ENCODE results near the gene INPP5F.
"Not testable (repeated sequence)": the region's sequence is repeated elsewhere in the genome, so short reads cannot be mapped to it uniquely, and the experiment has no call there.

The INPP5F gene

DNA sequence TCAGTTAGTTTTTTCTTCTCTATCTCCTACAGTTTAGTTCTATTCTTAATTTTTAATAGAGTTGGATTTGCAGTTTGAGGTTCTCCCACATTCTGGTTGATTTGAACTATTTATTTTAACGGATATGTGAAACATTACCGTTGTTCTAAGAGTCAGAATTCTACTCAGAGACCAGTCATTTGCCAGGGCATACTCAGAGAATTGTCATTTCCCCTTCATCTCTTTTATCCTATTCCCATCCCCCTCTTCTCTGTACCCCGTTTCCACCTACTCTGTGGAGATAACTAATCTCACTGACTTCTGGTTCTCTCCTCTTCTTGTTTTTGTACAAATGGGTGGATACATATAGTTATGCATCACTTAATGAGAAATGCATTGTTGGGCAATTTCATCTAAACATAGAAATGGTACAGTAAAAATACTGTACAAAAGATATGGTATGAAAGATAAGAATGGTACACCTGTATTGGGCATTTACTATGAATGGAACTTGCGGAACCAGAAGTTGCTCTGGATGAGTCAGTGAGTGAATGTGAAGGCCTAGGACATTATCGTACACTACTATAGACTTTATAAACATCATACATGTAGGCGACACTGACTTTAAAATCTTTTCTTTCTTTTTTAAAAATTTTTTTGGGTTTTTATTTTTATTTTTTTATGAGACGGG, 53.1 kb downstream of the INPP5F start:
- no peak for DNase-seq

DNA sequence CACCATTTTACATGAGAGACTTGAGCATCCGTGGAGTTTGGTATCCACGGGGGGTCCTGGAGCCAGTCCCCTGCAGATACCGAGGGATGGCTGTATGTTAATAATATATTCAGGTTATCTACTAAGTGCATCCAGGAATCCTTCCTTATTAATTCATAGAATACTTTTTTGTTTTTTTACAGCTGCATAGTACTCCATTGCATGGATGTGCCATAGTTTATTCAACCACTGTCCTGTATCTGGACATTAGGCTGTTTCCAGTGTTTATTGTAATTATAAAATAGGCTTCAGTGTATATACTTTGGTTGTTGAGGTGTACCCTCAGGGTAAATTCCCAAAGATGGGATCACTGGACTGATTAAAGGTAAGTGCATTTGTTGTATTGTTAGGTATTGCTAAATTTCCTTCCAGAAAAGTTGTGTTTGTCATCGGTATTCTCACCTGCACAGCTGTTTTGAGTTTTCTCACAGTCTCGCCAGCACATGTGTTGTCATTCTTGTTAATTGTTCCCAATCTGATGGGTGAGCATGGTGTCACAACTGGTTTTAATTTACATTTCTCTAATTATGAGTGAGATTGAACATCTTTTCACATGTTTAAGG, 55.1 kb downstream of the INPP5F start:
- DNase-seq: no peak

GRCh38 chr10:119781498-119781897, 55.6 kb downstream of the INPP5F start:
- no peak for DNase-seq

DNA sequence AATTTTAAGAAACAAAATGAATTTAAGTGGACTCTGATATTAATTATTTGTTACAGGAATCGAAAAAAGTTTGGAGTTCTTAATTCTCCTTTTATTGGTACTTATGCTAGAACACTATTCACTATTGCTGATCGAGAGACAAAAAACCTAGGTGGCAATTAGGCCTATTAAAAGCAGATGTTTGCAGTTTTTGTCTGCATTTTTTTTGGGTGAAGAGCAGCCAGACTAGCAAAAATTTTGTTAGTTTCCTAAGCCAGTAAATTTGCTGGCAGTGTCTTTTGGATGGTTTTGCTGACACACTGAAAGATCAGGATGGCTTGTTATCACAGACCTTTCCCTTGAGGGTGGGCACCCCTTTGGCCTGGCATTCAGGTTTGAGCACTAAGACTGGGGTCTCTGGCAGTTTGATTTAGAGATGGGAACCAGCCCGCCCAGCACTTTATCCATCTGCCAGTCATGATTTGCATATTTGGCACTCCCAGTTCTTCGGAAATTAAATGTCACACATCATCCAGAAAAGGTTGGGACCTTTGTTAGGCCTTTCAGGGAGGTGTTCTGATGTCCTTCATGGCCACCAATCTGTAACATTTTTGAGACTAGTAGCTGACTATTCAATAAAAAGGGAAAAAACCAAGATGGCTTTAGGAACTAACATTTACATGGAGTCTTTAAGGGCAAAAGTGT, 57.3 kb downstream of the INPP5F start:
- peak; percentile 25 for DNase-seq

GRCh38 chr10:119783665-119784027, 57.8 kb downstream of the INPP5F start:
- no peak for DNase-seq

DNA sequence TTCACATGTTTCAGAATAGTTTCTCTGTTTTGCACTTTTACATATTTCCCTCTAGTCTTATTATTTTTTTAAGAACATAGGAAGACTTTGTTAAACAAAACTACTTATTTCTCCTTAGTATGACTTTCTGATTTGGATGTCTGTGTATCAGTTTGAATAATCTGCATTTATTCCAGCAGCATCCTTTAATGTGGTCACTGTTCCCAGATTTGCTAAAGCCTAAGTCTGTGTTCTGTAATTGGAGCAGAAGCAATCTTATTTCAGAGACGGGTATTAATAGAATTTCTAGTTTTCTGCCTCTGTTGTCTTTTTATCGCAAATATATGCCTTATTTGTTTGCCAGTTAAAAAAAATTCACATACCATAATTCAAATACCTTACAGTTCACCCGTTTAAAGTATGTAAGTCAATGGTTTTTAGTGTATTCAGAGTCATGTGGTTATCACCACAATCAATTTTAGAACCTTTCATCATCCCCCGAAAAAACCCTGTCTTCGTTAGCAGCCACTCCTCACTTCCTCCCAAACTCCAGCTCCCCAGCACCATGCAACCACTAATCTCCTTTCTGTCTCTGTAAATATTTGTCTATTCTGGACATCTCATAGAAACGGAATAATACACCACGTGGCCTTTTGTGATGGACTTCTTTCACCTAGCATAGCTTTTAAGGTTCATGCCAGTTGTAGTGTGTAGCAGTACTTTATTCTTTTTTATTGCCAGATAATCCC, 58.7 kb downstream of the INPP5F start:
- peak; percentile 93 for DNase-seq

- DNase-seq: peak; percentile 97
Observed at GRCh38 chr10:119786117-119786769, 60.4 kb downstream of the INPP5F start.

DNA sequence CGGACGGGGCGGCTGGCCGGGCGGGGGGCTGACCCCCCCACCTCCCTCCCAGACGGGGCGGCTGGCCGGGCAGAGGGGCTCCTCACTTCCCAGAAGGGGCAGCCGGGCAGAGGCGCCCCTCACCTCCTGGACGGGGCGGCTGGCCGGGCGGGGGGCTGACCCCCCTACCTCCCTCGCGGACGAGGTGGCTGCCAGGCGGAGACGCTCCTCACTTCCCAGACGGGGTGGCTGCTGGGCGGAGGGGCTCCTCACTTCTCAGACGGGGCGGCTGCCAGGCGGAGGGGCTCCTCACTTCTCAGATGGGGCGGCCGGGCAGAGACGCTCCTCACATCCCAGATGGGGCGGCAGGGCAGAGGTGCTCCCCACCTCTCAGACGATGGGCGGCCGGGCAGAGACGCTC, 69.3 kb downstream of the INPP5F start:
- not testable (repeated sequence) for DNase-seq

DNA sequence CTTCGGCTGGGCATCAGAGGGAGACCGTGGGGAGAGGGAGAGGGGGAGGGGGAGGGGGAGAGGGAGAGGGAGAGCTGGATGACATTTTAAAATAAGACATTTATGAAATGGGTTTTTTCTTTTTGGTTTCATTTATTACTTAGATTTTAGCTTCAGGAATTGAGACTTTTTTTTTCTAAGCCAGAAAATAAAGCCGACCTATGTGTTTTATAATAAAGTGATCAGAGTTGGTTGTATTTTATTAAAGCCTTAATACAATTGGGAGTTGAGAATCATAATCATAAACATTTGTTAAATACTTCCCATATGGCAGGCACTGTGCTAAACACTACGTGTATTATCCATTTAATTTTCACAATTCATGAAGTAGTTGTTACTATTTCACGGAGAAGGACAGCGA, 70.2 kb downstream of the INPP5F start:
- DNase-seq: no peak

- no peak for DNase-seq
Observed at GRCh38 chr10:119801176-119801575, 75.3 kb downstream of the INPP5F start.

DNA sequence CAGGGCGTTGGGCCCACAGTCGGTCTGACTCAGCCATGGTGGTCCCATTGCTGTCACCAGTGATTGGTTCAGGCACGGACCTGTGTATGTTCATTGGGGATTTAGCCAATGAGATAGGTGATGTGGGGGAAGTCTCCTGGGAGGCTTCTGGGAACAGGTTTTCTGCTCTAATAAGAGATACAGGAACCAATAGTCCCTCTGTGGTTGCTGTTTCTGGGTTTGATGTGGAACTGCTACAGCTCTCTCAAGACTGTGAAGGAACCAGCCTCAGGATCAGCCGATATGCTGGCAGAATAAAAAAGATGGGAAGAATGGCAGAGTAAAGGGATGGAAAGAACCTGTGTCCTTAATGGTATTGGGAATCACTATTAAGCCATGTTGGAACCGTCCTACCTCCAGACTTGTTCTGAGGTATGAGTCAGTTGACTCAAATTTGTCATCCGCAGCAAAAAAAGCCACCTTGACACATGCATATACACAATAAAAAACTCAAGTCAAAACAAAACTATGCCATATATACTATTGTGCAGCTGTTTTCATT, 76.2 kb downstream of the INPP5F start:
- DNase-seq: no peak

GRCh38 chr10:119803264-119803663, 77.4 kb downstream of the INPP5F start:
- DNase-seq: no peak

DNA sequence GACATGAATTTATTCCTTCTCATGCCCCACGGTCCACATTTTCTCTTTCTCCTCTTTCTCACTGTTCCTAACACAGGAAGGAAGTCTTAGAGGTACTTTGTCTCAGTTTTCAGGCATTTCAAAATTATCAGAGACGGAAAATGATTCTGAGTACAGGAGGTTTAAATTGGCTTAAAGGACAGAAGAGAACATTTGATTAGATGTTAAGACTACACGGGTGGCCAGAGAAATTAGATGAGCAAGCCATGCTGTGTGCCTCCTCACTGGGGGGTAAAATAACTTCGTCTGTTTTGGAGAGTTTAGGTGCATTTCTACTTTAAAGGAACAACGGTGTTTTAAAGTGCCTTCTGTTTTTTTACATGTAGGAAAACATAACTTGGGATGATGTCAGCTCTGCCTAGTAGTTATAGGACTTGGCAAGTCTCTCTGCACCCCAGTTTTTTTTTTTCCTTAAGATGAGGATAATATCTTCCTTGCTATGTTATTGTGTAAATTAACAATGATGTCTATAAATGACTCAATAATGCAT, 79.9 kb downstream of the INPP5F start:
- DNase-seq: no peak

GRCh38 chr10:119806334-119807130, 80.7 kb downstream of the INPP5F start:
- no peak for DNase-seq

DNA sequence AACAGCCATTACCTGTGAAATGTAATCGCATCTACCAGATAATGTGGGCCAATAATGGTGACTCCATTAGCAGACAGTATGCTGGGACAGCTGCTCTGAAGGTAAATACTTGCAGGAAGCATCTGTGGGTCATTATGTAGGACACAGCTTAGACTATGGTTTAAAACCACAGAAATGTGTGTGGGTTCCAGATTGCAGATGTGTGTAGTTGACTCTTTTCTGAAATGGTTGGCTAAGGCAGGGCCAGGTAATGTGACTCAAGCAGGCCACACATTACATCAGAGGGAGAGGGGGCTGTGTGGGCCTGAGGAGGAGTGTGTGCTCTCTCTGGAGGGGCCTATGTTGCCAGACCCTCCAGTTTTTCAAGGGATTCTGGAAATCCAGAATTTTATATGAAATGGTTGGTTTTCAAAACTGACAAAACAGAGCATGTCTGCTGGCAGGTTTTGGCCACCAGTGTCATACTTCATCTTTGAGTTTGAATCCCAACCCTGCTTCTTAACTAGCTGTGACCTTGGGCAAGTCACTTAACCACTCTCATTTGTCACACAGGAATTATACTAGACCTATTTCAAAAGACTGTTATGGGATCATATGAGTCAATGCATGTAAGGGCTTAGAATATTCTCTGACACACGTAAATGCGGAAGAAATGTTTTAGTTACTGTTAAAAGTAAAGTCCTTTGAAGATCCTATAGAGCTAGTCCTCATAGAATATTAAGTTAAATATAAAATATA, 82.3 kb downstream of the INPP5F start:
- peak; percentile 78 for DNase-seq

DNA sequence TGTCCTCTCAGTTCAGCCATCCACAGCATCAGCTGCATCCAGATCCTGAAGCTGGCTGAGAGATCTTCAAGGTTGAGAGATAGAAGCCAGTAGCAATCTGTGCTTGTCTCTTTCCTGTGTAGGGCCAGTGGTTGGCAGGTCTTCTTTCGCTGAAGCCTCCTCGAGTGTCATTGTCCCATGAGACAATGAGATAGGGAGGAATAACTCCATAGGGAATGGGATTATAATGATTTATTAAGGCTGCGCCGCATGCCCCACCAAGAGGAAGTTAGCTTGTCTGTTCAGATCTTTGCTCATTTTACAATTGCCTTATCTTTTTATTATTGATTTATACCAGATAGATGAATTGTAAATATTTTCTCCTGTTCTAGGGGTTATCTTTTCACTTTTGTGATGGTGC, 85.3 kb downstream of the INPP5F start:
- no peak for DNase-seq

DNA sequence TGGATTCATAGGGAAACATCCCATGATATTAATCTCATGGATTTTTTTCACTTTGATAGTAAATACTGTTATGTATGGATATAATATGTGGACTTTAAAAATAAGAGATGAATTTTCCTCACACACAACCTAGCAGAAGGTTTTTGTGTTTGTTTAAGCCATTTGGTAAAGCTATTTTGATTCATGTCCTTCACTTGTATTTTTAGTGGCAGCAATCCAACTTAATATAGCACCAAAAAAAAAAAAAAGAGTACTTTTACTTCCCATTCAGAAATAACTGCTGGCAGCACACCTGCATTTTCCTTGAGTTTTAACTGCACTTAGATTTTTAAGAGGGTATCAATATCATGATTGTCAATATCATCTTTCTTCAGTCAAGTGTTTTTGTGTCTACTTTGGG, 86.8 kb downstream of the INPP5F start:
- DNase-seq: no peak

DNA sequence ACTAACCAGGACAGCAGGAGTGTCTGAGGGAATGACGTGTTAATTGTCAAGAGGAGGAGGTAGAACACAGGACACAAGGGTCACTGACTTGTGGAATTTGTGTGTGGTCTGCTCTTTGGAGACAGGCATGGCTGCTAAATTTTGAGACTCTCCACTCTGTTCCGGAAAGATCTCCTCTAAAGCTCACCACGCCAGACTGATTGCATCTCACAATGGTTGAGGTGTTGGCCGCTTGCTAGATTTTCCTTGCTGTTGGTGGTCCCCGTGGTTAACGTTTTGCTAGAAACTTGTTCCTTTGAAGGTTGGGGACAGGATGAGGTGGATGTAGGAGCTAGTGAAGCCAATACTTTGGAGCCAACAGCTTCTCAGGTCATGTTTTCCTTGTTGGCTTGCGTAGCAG, 89.8 kb downstream of the INPP5F start:
- DNase-seq: no peak

- no peak for DNase-seq
Observed at GRCh38 chr10:119817991-119818888, 92.4 kb downstream of the INPP5F start.

DNA sequence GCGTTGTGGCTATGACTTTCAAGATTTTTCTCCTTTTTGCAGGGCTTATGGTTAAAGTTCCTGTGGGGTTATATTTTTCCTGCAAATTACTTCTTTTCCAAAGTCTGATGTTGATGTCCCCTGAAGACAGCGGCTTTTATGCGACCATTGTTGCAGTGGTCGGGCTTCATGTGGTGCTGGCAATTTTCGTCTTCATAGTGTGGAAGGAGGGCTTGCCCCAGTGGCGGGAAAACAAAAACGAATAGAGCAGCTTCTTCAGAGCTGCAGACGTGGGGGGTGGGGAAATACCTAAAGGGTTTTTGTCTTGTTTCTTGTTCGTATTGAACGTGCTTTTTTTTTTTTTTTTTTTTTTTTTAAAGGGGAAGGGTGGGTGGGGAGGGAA, 93.0 kb downstream of the INPP5F start:
- DNase-seq: no peak
